Keratinocyte (primary cell): Measurements from ENCODE around the gene TMEM253. TPM values are rescaled to one million over a fixed set of nuclear protein-coding genes. Genes with fewer than 3 reads are reported as not detected.

Source experiments
- DNase-seq: peaks from one replicate; pipeline ENCODE4 v3.0.0-alpha.2; 2011; ENCODE audit warnings: low read depth, missing footprints, low spot score
- FAIRE-seq: peaks from 2 replicates; lab custom pipeline; 2011; peaks lifted over from hg19 to GRCh38; lab: Jason Lieb, UNC
- H2AFZ ChIP-seq: 2 replicates; pipeline ENCODE4 v1.6.0; 2012; ENCODE audit warnings: low read length, control low read depth, inconsistent platforms; ENCODE audit not compliant: control insufficient read depth
- H3K27ac ChIP-seq: 2 replicates; pipeline ENCODE4 v1.5.1; 2011; ENCODE audit warnings: low read length; ENCODE audit not compliant: control insufficient read depth, insufficient read depth
- H3K27me3 ChIP-seq: 3 replicates; pipeline ENCODE4 v1.6.0; 2011; ENCODE audit warnings: low read length; ENCODE audit not compliant: control insufficient read depth, insufficient read depth; ENCODE audit errors: extremely low read depth
- H3K36me3 ChIP-seq, 2 experiments: 2 replicates in 1 of 2; 3 replicates in 1 of 2; pipeline ENCODE4 v1.5.1; 2011; ENCODE audit warnings: low read length in 2 of 2, mild to moderate bottlenecking in 1 of 2; ENCODE audit not compliant: control insufficient read depth in 2 of 2, insufficient read depth in 2 of 2; ENCODE audit errors: extremely low read depth in 1 of 2
- H3K4me1 ChIP-seq: 3 replicates; pipeline ENCODE4 v1.5.1; 2011; ENCODE audit warnings: low read length; ENCODE audit not compliant: control insufficient read depth, insufficient read depth; ENCODE audit errors: extremely low read depth
- H3K4me2 ChIP-seq: 3 replicates; pipeline ENCODE4 v1.6.0; 2011; ENCODE audit warnings: low read depth, low read length; ENCODE audit not compliant: control insufficient read depth, insufficient read depth; ENCODE audit errors: extremely low read depth
- H3K4me3 ChIP-seq, 3 experiments: fragments of 200-600 bp in 1 of 3; sonication (generic) in 1 of 3; 2 replicates in 2 of 3; 3 replicates in 1 of 3; pipeline ENCODE4 v1.5.1; 2011 to 2016; ENCODE audit warnings: low read length in 3 of 3, mild to moderate bottlenecking in 3 of 3, control low read depth in 2 of 3, inconsistent platforms in 1 of 3, low read depth in 1 of 3, mixed read lengths in 1 of 3, mixed run types in 1 of 3, moderate library complexity in 1 of 3; ENCODE audit not compliant: control insufficient read depth in 2 of 3, insufficient read depth in 2 of 3; ENCODE audit errors: extremely low read depth in 1 of 3
- H3K79me2 ChIP-seq: 2 replicates; pipeline ENCODE4 v1.6.0; 2012; ENCODE audit warnings: low read length; ENCODE audit not compliant: control insufficient read depth, insufficient read depth
- H3K9ac ChIP-seq: 3 replicates; pipeline ENCODE4 v1.6.0; 2011; ENCODE audit warnings: low read length; ENCODE audit not compliant: control insufficient read depth, insufficient read depth; ENCODE audit errors: extremely low read depth
- H3K9me1 ChIP-seq: 3 replicates; pipeline ENCODE4 v1.6.0; 2011; ENCODE audit warnings: low read length; ENCODE audit not compliant: control insufficient read depth, insufficient read depth; ENCODE audit errors: extremely low read depth
- H3K9me3 ChIP-seq: 2 replicates; pipeline ENCODE4 v1.5.1; 2012; ENCODE audit warnings: low read depth, low read length; ENCODE audit not compliant: control insufficient read depth
- H4K20me1 ChIP-seq: 3 replicates; pipeline ENCODE4 v1.6.0; 2011; ENCODE audit warnings: low read length; ENCODE audit not compliant: control insufficient read depth, insufficient read depth; ENCODE audit errors: extremely low read depth
- EZH2 ChIP-seq: IDR thresholded peaks from one replicate; pipeline ENCODE4 v1.6.1; 2012; ENCODE audit warnings: inconsistent platforms, mild to moderate bottlenecking, low read length, moderate library complexity
- dilution Hi-C: fragments of 300-500 bp; cut with MboI; formaldehyde crosslinking; loops from one replicate; pipeline ENCODE4 v1.7.0; 2020; ENCODE audit warnings: low sequenced_read_pairs; ENCODE audit not compliant: extremely low pct_ligation_motif_present
- polyA plus RNA-seq, 5 experiments: library from polyadenylated mRNA; depleted of rRNA in 3 of 5; stranded (reverse) in 3 of 5; stranded (forward) in 1 of 5; unstranded in 1 of 5; fragments of >200 nt; gene quantifications; 1 replicate in 1 of 5; 2 replicates in 3 of 5; 3 replicates in 1 of 5; pipeline versions ENCODE4 v1.2.1 to v1.2.3, GENCODE V29; 2011 to 2012; ENCODE audit warnings: missing spikeins in 2 of 5, low read depth in 1 of 5, low replicate concordance in 1 of 5
- TF ChIP-seq, protein P1 (sequence below), 3 experiments: IDR thresholded peaks in 1 of 3; conservative IDR thresholded peaks in 1 of 3; optimal IDR thresholded peaks in 1 of 3; 2 replicates in 2 of 3; 3 replicates in 1 of 3; pipeline versions ENCODE3 to v1.5.1; 2011; ENCODE audit warnings: low read length in 3 of 3, mild to moderate bottlenecking in 3 of 3, moderate library complexity in 2 of 3, control low read depth in 1 of 3, inconsistent platforms in 1 of 3; ENCODE audit not compliant: insufficient read depth in 2 of 3; ENCODE audit errors: extremely low read depth in 1 of 3

TMEM253 gene
- polyA plus RNA-seq, 1 donor (not counting 4 experiments of a cell fraction or from before 2014, with no cell fraction given), result 1.1 TPM

DNA sequence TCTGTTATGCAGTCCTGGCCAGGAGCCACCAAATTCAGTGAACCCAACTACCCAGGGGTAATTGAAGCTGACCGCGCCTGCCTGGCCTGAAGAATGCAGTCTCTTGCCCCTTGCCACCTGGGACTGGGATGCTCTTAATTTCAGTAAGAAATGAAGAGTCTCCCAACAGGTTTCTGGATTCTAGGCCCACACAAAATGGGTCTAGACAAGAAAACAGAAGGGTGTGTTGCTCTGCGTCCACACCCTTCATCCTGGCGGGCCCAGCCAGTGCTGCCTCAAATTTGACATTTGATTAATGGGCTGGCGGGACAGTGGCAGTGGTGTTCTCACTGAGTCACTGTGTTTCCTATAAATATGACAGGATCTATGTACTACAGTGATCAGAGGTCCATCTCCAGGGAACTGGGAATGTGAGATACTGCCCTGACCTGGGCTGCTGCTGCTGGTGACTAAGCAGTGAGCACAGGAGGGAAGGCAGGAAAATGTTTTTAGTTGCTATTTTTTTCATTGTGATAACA, 6.5 kb downstream of the TMEM253 start:
- H3K9ac ChIP-seq, result no peak overlapping the region
- H3K4me1 ChIP-seq, result peaks cover 48% of the 10 kb centered on the region
- peak overlapping the region; percentile 83 for H3K4me2 ChIP-seq
- H3K36me3 ChIP-seq, result no peaks in the 10 kb centered on the region
- dilution Hi-C loops, result no loop called here
- H3K9me1 ChIP-seq, result no peaks in the 10 kb centered on the region
- H4K20me1 ChIP-seq, result no peaks in the 10 kb centered on the region
- H3K9me3 ChIP-seq, result no peaks in the 10 kb centered on the region
- peaks cover 7% of the 10 kb centered on the region for H3K79me2 ChIP-seq
- TF ChIP-seq, protein P1, sequence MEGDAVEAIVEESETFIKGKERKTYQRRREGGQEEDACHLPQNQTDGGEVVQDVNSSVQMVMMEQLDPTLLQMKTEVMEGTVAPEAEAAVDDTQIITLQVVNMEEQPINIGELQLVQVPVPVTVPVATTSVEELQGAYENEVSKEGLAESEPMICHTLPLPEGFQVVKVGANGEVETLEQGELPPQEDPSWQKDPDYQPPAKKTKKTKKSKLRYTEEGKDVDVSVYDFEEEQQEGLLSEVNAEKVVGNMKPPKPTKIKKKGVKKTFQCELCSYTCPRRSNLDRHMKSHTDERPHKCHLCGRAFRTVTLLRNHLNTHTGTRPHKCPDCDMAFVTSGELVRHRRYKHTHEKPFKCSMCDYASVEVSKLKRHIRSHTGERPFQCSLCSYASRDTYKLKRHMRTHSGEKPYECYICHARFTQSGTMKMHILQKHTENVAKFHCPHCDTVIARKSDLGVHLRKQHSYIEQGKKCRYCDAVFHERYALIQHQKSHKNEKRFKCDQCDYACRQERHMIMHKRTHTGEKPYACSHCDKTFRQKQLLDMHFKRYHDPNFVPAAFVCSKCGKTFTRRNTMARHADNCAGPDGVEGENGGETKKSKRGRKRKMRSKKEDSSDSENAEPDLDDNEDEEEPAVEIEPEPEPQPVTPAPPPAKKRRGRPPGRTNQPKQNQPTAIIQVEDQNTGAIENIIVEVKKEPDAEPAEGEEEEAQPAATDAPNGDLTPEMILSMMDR (optimal IDR thresholded peaks at IDR 0.05 in 1 of 3, IDR thresholded peaks at IDR 0.05 in 1 of 3, conservative IDR thresholded peaks at IDR 0.05 in 1 of 3; ENCODE audit: extremely low read depth in 1 of 3, insufficient read depth in 2 of 3, low read length in 3 of 3), result no peak
- no peak for TF ChIP-seq EZH2
- H3K4me3 ChIP-seq, result no peak overlapping the region
- H2AFZ ChIP-seq, result peak overlapping the region; percentile 75
- FAIRE-seq, result no peak
- no peaks in the 10 kb centered on the region for H3K27me3 ChIP-seq
- DNase-seq, result no peak
- peak overlapping the region; percentile 60 for H3K27ac ChIP-seq

DNA sequence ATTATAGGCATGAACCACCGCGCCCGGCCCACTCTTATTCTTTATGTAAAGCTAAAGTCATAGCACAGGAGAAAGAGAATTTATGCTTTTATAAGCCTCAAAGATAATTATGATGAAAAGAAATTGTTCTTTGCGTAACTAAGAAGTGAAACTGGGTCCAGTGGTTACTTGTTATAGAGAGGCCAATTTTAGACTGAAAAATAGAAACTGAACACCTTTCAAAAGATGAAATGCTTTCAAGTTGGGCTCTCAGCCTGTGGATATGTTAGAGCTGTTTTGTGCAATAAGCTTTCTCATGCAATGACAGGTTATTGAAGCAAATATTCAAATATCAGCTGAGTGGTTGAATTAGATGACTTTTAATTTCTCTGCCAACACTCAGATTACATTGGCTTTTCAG, 7.9 kb downstream of the TMEM253 start:
- Histone ChIP-seq H3K9me1 (no peaks in the 10 kb centered on the region), H3K36me3 (no peaks in the 10 kb centered on the region), H3K4me2 (no peak overlapping the region), H4K20me1 (no peaks in the 10 kb centered on the region), H3K9ac (no peak overlapping the region), H3K4me1 (peaks cover 40% of the 10 kb centered on the region), H3K4me3 (no peak overlapping the region), H3K27ac (no peak overlapping the region), H3K9me3 (no peaks in the 10 kb centered on the region), H3K27me3 (no peaks in the 10 kb centered on the region), H3K79me2 (no peaks in the 10 kb centered on the region), H2AFZ (no peak overlapping the region)
- FAIRE-seq, result no peak
- DNase-seq, result no peak
- dilution Hi-C loops, result no loop called here
- no peak for TF ChIP-seq EZH2
- TF ChIP-seq, protein P1 (optimal IDR thresholded peaks at IDR 0.05 in 1 of 3, IDR thresholded peaks at IDR 0.05 in 1 of 3, conservative IDR thresholded peaks at IDR 0.05 in 1 of 3; ENCODE audit: extremely low read depth in 1 of 3, insufficient read depth in 2 of 3, low read length in 3 of 3), result no peak
